ENCODE results near the gene TMEM53. TPM values are rescaled to one million over a fixed set of nuclear protein-coding genes. Genes with fewer than 3 reads are reported as not detected.

The TMEM53 gene
- total RNA-seq, 1 donor from 2014 or later = 4.6 TPM

- Mint-ChIP-seq H3K9me3 (no peaks in the 10 kb centered on the region), H3K4me3 (no peak overlapping the region)
These were observed 20.7 kb upstream of the TMEM53 start for GRCh38 chr1:44694863-44695478.

GRCh38 chr1:44693900-44694299 is 19.6 kb upstream of the TMEM53 start:
- DNase-seq (no peak), ATAC-seq (ENCODE audit: low read depth) (no peak)
- intact Hi-C loops (cut with micrococcal nuclease) = no loop called here
- TF ChIP-seq CTCF (IDR thresholded peaks at IDR 0.05) = no peak
- H3K27ac Mint-ChIP-seq = no peak overlapping the region
- H3K4me3 Mint-ChIP-seq = no peak overlapping the region
- POLR2A ChIA-PET = no interaction called here
- H3K27me3 Mint-ChIP-seq = no peaks in the 10 kb centered on the region
- H3K36me3 Mint-ChIP-seq (ENCODE audit: low read depth) = no peaks in the 10 kb centered on the region
- H3K9me3 Mint-ChIP-seq = no peaks in the 10 kb centered on the region
- H3K4me1 Mint-ChIP-seq = peaks cover 51% of the 10 kb centered on the region
- CTCF ChIA-PET = no interaction called here

More at GRCh38 chr1:44694863-44695478, 20.7 kb upstream of the TMEM53 start:
- no peaks in the 10 kb centered on the region for H3K36me3 Mint-ChIP-seq (ENCODE audit: low read depth)
- ATAC-seq (ENCODE audit: low read depth) (peak; percentile 67), DNase-seq (no peak)
- intact Hi-C loops (cut with micrococcal nuclease) = no loop called here
- H3K27me3 Mint-ChIP-seq = no peaks in the 10 kb centered on the region
- H3K4me1 Mint-ChIP-seq = peaks cover 52% of the 10 kb centered on the region
- H3K27ac Mint-ChIP-seq = peak overlapping the region; percentile 72
- no peak for TF ChIP-seq CTCF (IDR thresholded peaks at IDR 0.05)
- CTCF ChIA-PET = interaction anchor here (2.7 kb wide), 1 partner anchor 43 kb away, joined by 11 read pairs; no protein-coding TSS in a partner anchor
- POLR2A ChIA-PET = interaction anchor here (0.6 to 4.4 kb wide), 5 partner anchors 8 to 124 kb away, joined by 4 to 101 read pairs (median 7); partner anchors contain the start of genes ARMH1 and TMEM53

- no peak for TF ChIP-seq CTCF (IDR thresholded peaks at IDR 0.05)
- POLR2A ChIA-PET = interaction anchor here (0.6 to 2.5 kb wide), 4 partner anchors 28 to 850 kb away, joined by 3 to 12 read pairs (median 8); no protein-coding TSS in a partner anchor
- CTCF ChIA-PET = interaction anchor here (0.9 kb wide), 1 partner anchor 29 kb away, joined by 3 read pairs; no protein-coding TSS in a partner anchor
- DNase-seq (no peak), ATAC-seq (ENCODE audit: low read depth) (no peak)
- peaks cover 45% of the 10 kb centered on the region for H3K4me1 Mint-ChIP-seq
- H3K27me3 Mint-ChIP-seq = no peaks in the 10 kb centered on the region
- H3K9me3 Mint-ChIP-seq = no peaks in the 10 kb centered on the region
- H3K27ac Mint-ChIP-seq = no peak overlapping the region
- H3K4me3 Mint-ChIP-seq = no peak overlapping the region
- no peaks in the 10 kb centered on the region for H3K36me3 Mint-ChIP-seq (ENCODE audit: low read depth)
- intact Hi-C loops (cut with micrococcal nuclease) = no loop called here
These were observed 18.9 kb upstream of the TMEM53 start for GRCh38 chr1:44693159-44693558.

- Mint-ChIP-seq H3K27ac (no peak overlapping the region), H3K27me3 (no peaks in the 10 kb centered on the region), H3K36me3 (ENCODE audit: low read depth) (no peaks in the 10 kb centered on the region), H3K4me1 (peaks cover 15% of the 10 kb centered on the region), H3K4me3 (no peak overlapping the region), H3K9me3 (no peaks in the 10 kb centered on the region)
- CTCF ChIA-PET = no interaction called here
- intact Hi-C loops (cut with micrococcal nuclease) = no loop called here
- no peak for ATAC-seq (ENCODE audit: low read depth)
- TF ChIP-seq CTCF (IDR thresholded peaks at IDR 0.05) = no peak
- POLR2A ChIA-PET = no interaction called here
- no peak for DNase-seq
These were observed 15.1 kb upstream of the TMEM53 start for GRCh38 chr1:44689447-44689765.

DNA sequence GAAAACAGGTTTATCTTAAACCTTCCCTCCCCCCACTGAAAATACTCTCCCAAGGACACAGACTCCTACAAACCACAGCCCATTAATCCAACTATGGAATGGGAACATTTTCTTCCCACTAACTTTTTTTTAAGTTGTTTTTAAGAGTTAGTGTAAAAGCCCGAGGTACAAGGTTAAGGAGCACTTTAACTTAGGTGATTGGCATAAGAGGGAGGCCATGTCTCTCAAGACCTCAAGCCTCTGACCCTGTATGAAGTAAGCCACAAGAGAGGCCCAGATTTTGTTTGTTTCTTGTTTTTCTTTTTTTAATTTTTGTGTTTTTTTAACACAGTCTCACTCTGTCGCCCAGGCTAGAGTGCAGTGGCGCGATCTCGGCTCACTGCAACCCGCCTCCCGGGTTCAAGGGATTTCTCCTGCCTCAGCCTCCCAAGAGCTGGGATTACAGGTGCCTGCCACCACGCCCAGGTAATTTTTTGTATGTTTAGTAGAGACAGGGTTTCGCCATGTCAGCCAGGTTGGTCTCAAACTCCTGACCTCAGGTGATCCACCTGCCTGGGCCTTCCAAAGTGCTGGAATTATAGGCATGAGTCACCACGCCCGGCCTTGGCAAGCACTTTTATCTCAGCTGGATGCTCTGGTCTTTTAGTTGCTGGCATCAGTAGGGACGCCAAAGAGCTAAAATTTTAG is 14.6 kb upstream of the TMEM53 start:
- intact Hi-C loops (cut with micrococcal nuclease) = no loop called here
- Mint-ChIP-seq H3K4me1 (peaks cover 14% of the 10 kb centered on the region), H3K4me3 (no peak overlapping the region), H3K9me3 (no peaks in the 10 kb centered on the region), H3K36me3 (ENCODE audit: low read depth) (no peaks in the 10 kb centered on the region), H3K27ac (no peak overlapping the region), H3K27me3 (no peaks in the 10 kb centered on the region)
- POLR2A ChIA-PET = no interaction called here
- ATAC-seq (ENCODE audit: low read depth) (no peak), DNase-seq (no peak)
- CTCF ChIA-PET = no interaction called here
- TF ChIP-seq CTCF (IDR thresholded peaks at IDR 0.05) = no peak
